ENCODE results near the gene CFAP97D1.

- TF ChIP-seq EZH2phosphoT487 (IDR thresholded peaks at IDR 0.05; ENCODE audit: insufficient read depth, low read depth) = no peak
- TF ChIP-seq EZH2 (IDR thresholded peaks at IDR 0.05; ENCODE audit: insufficient read depth, poor library complexity, severe bottlenecking) = no peak
Measured at GRCh38 chr17:43825567-43825966, 45.3 kb downstream of the CFAP97D1 start.

Data from GM23248 (cell line).